WTC11 (cell line): ENCODE results near the gene SLC10A7.

Experiments used
- CTCF ChIP-seq: fragments of 200-600 bp; IDR thresholded peaks from 2 replicates; pipeline ENCODE4 v1.8.0; 2022; ENCODE audit warnings: antibody characterized with exemption
- JUN ChIP-seq: sonication (generic); formaldehyde crosslinking; IDR thresholded peaks from 2 replicates; pipeline ENCODE4 v1.8.0; 2023; ENCODE audit warnings: mild to moderate bottlenecking, missing genetic modification reagents

- TF ChIP-seq CTCF (no peak), JUN (CRISPR knock-in tag) (no peak)
Measured at GRCh38 chr4:146435962-146436361, 85.8 kb downstream of the SLC10A7 start.
